CD4-positive, alpha-beta T cell treated with Interleukin-4 for 4 hours (primary cell): ENCODE measurements around the gene SOX1.

Source experiments
- DNase-seq: peaks from one replicate; pipeline ENCODE4 v3.0.0-alpha.2; 2020

The SOX1 gene

GRCh38 chr13:112111239-112111857, 44.4 kb downstream of the SOX1 start:
- DNase-seq = no peak

- DNase-seq = no peak
These were observed 45.8 kb downstream of the SOX1 start for GRCh38 chr13:112112534-112113276.

- DNase-seq = no peak
These were observed 46.4 kb downstream of the SOX1 start for GRCh38 chr13:112113348-112113747.

- no peak for DNase-seq
These were observed 46.9 kb downstream of the SOX1 start for GRCh38 chr13:112113851-112114250.

GRCh38 chr13:112114391-112114790, 47.4 kb downstream of the SOX1 start:
- no peak for DNase-seq

GRCh38 chr13:112115403-112116091, 48.6 kb downstream of the SOX1 start:
- no peak for DNase-seq

GRCh38 chr13:112116187-112116950, 49.4 kb downstream of the SOX1 start:
- no peak for DNase-seq

- DNase-seq = no peak
These were observed 50.5 kb downstream of the SOX1 start for GRCh38 chr13:112117258-112117954.

GRCh38 chr13:112117955-112118302, 51.0 kb downstream of the SOX1 start:
- DNase-seq = no peak

GRCh38 chr13:112118451-112119064, 51.6 kb downstream of the SOX1 start:
- no peak for DNase-seq

- DNase-seq = no peak
These were observed 52.5 kb downstream of the SOX1 start for GRCh38 chr13:112119192-112120030.

- DNase-seq = no peak
These were observed 53.1 kb downstream of the SOX1 start for GRCh38 chr13:112120031-112120373.
